GM06990 (cell line): ENCODE results near the gene TGDS.

Experiments
- DNase-seq: peaks from one replicate; pipeline ENCODE4 v3.0.0-alpha.2; 2011; ENCODE audit not compliant: insufficient read length; ENCODE audit errors: extremely low read depth
- H3K27me3 ChIP-seq: replicated peaks from 2 replicates; pipeline ENCODE4 v1.6.0; 2011; ENCODE audit warnings: low read length; ENCODE audit not compliant: control insufficient read depth, insufficient read depth
- H3K36me3 ChIP-seq: 2 replicates; pipeline ENCODE4 v1.5.1; 2011; ENCODE audit warnings: low read length; ENCODE audit not compliant: control insufficient read depth, insufficient read depth
- H3K4me3 ChIP-seq: replicated peaks from 2 replicates; pipeline ENCODE4 v1.5.1; 2011; ENCODE audit warnings: low read depth, mild to moderate bottlenecking, control low read depth, low read length
- CTCF ChIP-seq: IDR thresholded peaks from 2 replicates; pipeline ENCODE4 v1.5.1; 2011; ENCODE audit warnings: low read length, control low read depth, mild to moderate bottlenecking, inconsistent platforms; ENCODE audit not compliant: insufficient read depth, poor library complexity, severe bottlenecking

The TGDS gene

GRCh38 chr13:94588541-94588940 lies 7.4 kb downstream of the TGDS start:
- Histone ChIP-seq H3K4me3 (no peak overlapping the region), H3K36me3 (no peaks in the 10 kb centered on the region; the same call in 1 of the 2 replicates), H3K27me3 (no peaks in the 10 kb centered on the region)
- TF ChIP-seq CTCF = no peak
- no peak for DNase-seq

- TF ChIP-seq CTCF = no peak
- Histone ChIP-seq H3K4me3 (no peak overlapping the region), H3K27me3 (no peaks in the 10 kb centered on the region), H3K36me3 (peaks cover 2% of the 10 kb centered on the region)
- no peak for DNase-seq
Measured at GRCh38 chr13:94586371-94586770, 9.6 kb downstream of the TGDS start.

GRCh38 chr13:94585543-94586101 lies 10.3 kb downstream of the TGDS start:
- DNase-seq = no peak
- no peak for TF ChIP-seq CTCF
- Histone ChIP-seq H3K36me3 (peaks cover 5% of the 10 kb centered on the region), H3K4me3 (no peak overlapping the region), H3K27me3 (no peaks in the 10 kb centered on the region)

- Histone ChIP-seq H3K36me3 (peaks cover 9% of the 10 kb centered on the region), H3K27me3 (no peaks in the 10 kb centered on the region), H3K4me3 (no peak overlapping the region)
- no peak for TF ChIP-seq CTCF
- DNase-seq = no peak
Measured at GRCh38 chr13:94583926-94584325, 12.0 kb downstream of the TGDS start.

GRCh38 chr13:94579063-94579462 lies 16.9 kb downstream of the TGDS start:
- Histone ChIP-seq H3K27me3 (no peaks in the 10 kb centered on the region), H3K4me3 (no peak overlapping the region), H3K36me3 (peaks cover 13% of the 10 kb centered on the region)
- no peak for TF ChIP-seq CTCF
- no peak for DNase-seq

GRCh38 chr13:94569615-94570014 lies 26.3 kb downstream of the TGDS start:
- no peak overlapping the region for H3K4me3 ChIP-seq
- no peak for TF ChIP-seq CTCF
- peaks cover 11% of the 10 kb centered on the region for H3K36me3 ChIP-seq

More at GRCh38 chr13:94569615-94570014, 26.3 kb downstream of the TGDS start:
- H3K27me3 ChIP-seq = no peaks in the 10 kb centered on the region
- no peak for DNase-seq
